Endothelial cell (in vitro differentiated cells): ENCODE data around the gene DPPA4. TPM values are rescaled to one million over a fixed set of nuclear protein-coding genes. Genes with fewer than 3 reads are reported as not detected.

ENCODE experiments used
- DNase-seq: peaks from one replicate; pipeline ENCODE4 v3.0.0; 2021; ENCODE audit warnings: low spot score
- H3K27ac Mint-ChIP-seq: one replicate; pipeline ENCODE4 v1.8.0; 2021; ENCODE audit warnings: mixed read lengths, inconsistent platforms; ENCODE audit not compliant: unreplicated experiment
- H3K27me3 Mint-ChIP-seq: one replicate; pipeline ENCODE4 v1.8.0; 2021; ENCODE audit warnings: mild to moderate bottlenecking, moderate library complexity, mixed read lengths, inconsistent platforms; ENCODE audit not compliant: unreplicated experiment
- H3K36me3 Mint-ChIP-seq: one replicate; pipeline ENCODE4 v1.8.0; 2021; ENCODE audit warnings: mild to moderate bottlenecking, low read depth, mixed read lengths, inconsistent platforms; ENCODE audit not compliant: unreplicated experiment
- H3K4me1 Mint-ChIP-seq: one replicate; pipeline ENCODE4 v1.8.0; 2021; ENCODE audit warnings: mild to moderate bottlenecking, mixed read lengths, inconsistent platforms; ENCODE audit not compliant: unreplicated experiment
- H3K4me3 Mint-ChIP-seq: one replicate; pipeline ENCODE4 v1.8.0; 2021; ENCODE audit warnings: mild to moderate bottlenecking, mixed read lengths, inconsistent platforms; ENCODE audit not compliant: unreplicated experiment
- H3K9me3 Mint-ChIP-seq: one replicate; pipeline ENCODE4 v1.8.0; 2021; ENCODE audit warnings: mixed read lengths, inconsistent platforms; ENCODE audit not compliant: unreplicated experiment
- total RNA-seq: library from RNA; stranded (reverse); fragmentation: NEBNext Ultra II Directional; extraction: Animal tissue kit (Norgen Biotek cat#: 25700); gene quantifications from one replicate; pipeline ENCODE4 v1.2.1, GENCODE V29; 2021; ENCODE audit not compliant: unreplicated experiment
- TF ChIP-seq, protein P1 (sequence below): fragments of 200-600 bp; sonication (generic); IDR thresholded peaks from one replicate; pipeline ENCODE4 v1.5.0; 2021; ENCODE audit warnings: antibody characterized with exemption; ENCODE audit not compliant: unreplicated experiment

Gene DPPA4
- total RNA-seq, 1 donor from 2014 or later = 80.5 TPM

GRCh38 chr3:109330405-109330804 lies 6.9 kb downstream of the DPPA4 start:
- Mint-ChIP-seq H3K9me3 (no peaks in the 10 kb centered on the region), H3K4me1 (peaks cover 18% of the 10 kb centered on the region), H3K27ac (no peak overlapping the region), H3K27me3 (no peaks in the 10 kb centered on the region), H3K4me3 (no peak overlapping the region), H3K36me3 (peaks cover 26% of the 10 kb centered on the region)
- no peak for DNase-seq
- TF ChIP-seq, protein P1, sequence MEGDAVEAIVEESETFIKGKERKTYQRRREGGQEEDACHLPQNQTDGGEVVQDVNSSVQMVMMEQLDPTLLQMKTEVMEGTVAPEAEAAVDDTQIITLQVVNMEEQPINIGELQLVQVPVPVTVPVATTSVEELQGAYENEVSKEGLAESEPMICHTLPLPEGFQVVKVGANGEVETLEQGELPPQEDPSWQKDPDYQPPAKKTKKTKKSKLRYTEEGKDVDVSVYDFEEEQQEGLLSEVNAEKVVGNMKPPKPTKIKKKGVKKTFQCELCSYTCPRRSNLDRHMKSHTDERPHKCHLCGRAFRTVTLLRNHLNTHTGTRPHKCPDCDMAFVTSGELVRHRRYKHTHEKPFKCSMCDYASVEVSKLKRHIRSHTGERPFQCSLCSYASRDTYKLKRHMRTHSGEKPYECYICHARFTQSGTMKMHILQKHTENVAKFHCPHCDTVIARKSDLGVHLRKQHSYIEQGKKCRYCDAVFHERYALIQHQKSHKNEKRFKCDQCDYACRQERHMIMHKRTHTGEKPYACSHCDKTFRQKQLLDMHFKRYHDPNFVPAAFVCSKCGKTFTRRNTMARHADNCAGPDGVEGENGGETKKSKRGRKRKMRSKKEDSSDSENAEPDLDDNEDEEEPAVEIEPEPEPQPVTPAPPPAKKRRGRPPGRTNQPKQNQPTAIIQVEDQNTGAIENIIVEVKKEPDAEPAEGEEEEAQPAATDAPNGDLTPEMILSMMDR = no peak

- Mint-ChIP-seq H3K27ac (no peak overlapping the region), H3K4me1 (peaks cover 4% of the 10 kb centered on the region), H3K9me3 (no peaks in the 10 kb centered on the region), H3K4me3 (no peak overlapping the region), H3K36me3 (peaks cover 18% of the 10 kb centered on the region), H3K27me3 (no peaks in the 10 kb centered on the region)
- no peak for DNase-seq
- TF ChIP-seq, protein P1 = no peak
These were observed 9.1 kb downstream of the DPPA4 start for GRCh38 chr3:109328202-109328601.

GRCh38 chr3:109325657-109326056 lies 11.7 kb downstream of the DPPA4 start:
- no peak overlapping the region for H3K27ac Mint-ChIP-seq

DNA sequence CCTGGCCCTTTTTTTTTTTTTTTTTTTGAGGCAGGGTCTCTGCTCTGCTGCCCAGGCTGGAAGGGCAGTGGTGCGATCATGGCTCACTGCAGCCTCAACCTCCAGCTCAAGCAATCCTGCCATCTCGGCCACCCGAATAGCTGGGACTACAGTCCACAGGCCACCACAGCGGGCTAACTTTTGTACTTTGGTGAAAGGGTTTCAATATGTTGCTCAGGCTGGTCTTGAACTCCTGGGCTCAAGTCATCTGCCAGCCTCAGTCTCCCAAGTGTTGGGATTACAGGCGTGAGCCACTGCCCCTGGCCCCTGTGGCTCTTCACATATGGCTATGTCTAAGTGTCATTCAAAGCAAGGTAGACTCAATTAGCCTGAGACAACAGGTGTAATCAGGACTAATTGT lies 12.2 kb downstream of the DPPA4 start:
- H3K9me3 Mint-ChIP-seq = no peaks in the 10 kb centered on the region
- no peak overlapping the region for H3K27ac Mint-ChIP-seq
- TF ChIP-seq, protein P1 = no peak
- no peaks in the 10 kb centered on the region for H3K27me3 Mint-ChIP-seq
- H3K4me1 Mint-ChIP-seq = peaks cover 4% of the 10 kb centered on the region
- no peak overlapping the region for H3K4me3 Mint-ChIP-seq
- peaks cover 13% of the 10 kb centered on the region for H3K36me3 Mint-ChIP-seq
- DNase-seq = no peak

More at GRCh38 chr3:109325657-109326056, 11.7 kb downstream of the DPPA4 start:
- H3K4me3 Mint-ChIP-seq = no peak overlapping the region
- no peaks in the 10 kb centered on the region for H3K27me3 Mint-ChIP-seq
- no peaks in the 10 kb centered on the region for H3K9me3 Mint-ChIP-seq
- TF ChIP-seq, protein P1 = no peak
- DNase-seq = no peak
- H3K4me1 Mint-ChIP-seq = peaks cover 4% of the 10 kb centered on the region
- peaks cover 13% of the 10 kb centered on the region for H3K36me3 Mint-ChIP-seq

- Mint-ChIP-seq H3K36me3 (no peaks in the 10 kb centered on the region), H3K27me3 (no peaks in the 10 kb centered on the region), H3K27ac (no peak within 1 kb of the TSS), H3K4me1 (no peaks in the 10 kb centered on the region), H3K4me3 (no peak within 1 kb of the TSS), H3K9me3 (no peaks in the 10 kb centered on the region)
- no peak for DNase-seq
- TF ChIP-seq, protein P1 = no peak
These were observed 21.1 kb downstream of the DPPA4 start, which contains the start of gene DPPA2 for GRCh38 chr3:109316162-109316730. Gene DPPA2, minus strand, starts transcription at chr3:109316517. Its CDS starts 1,975 bp downstream, at chr3:109314542.
